Stimulated activated effector memory CD8-positive, alpha-beta T cell treated with anti-CD3 and anti-CD28 coated beads, Interleukin-12 subunit alpha, Interleukin-12 subunit beta, amount 100 ng/mL, for 72 hours (primary cell): Measurements from ENCODE around the gene DOK5.

Source experiments
- ATAC-seq: fragments of 150-1000 bp; cut with Tn5 transposase; 2 replicates; pipeline ENCODE4 v1.10.0; 2021
- DNase-seq, 2 donors: peaks; one replicate each; pipeline ENCODE4 v3.0.0; 2021 to 2022; ENCODE audit warnings: low spot score in 2 of 2
- H3K27ac Mint-ChIP-seq: one replicate; pipeline ENCODE4 v1.8.0; 2022; ENCODE audit warnings: mild to moderate bottlenecking, mixed read lengths
- H3K36me3 Mint-ChIP-seq: one replicate; pipeline ENCODE4 v1.8.0; 2022; ENCODE audit warnings: mild to moderate bottlenecking, mixed read lengths
- H3K4me1 Mint-ChIP-seq: one replicate; pipeline ENCODE4 v1.8.0; 2022; ENCODE audit warnings: mixed read lengths
- H3K4me3 Mint-ChIP-seq: one replicate; pipeline ENCODE4 v1.8.0; 2022; ENCODE audit warnings: mild to moderate bottlenecking, mixed read lengths
- H3K9me3 Mint-ChIP-seq: one replicate; pipeline ENCODE4 v1.8.0; 2022; ENCODE audit warnings: mixed read lengths

The DOK5 gene

DNA sequence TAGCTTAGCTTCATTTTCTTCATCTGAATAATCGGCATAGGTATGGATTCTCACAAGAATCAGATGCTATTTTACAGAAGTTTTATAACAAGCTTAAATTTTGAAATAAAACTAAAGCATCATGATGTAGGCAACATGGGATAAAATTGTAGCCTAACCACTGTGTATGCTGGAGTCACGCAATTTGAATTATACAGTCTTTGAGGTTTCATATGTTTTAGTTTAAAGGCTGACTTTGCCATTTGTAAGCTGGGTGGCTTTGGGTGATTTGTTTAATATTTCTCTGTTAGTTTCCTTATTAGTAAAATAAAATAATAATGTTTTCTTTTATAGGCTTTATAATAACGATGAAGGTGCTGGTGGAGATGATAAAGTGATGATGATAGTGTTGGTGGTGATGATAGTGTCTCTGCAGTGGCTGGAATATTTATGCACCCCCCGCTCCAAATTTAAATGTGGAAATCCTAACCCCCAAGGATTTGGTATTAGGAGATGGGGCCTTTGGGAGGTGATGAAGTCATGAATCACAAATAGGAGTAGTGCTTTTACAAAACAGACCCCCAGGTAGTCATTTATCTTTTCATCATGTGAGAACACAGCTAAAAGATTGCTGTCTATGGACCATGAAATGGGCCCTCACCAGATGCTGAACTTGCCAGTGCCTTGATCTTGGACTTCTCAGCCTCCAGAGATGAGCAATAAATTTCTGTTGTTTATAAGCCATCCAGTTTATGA lies 42.0 kb downstream of the DOK5 start:
- no peak overlapping the region for H3K4me3 Mint-ChIP-seq
- no peaks in the 10 kb centered on the region for H3K4me1 Mint-ChIP-seq

DNA sequence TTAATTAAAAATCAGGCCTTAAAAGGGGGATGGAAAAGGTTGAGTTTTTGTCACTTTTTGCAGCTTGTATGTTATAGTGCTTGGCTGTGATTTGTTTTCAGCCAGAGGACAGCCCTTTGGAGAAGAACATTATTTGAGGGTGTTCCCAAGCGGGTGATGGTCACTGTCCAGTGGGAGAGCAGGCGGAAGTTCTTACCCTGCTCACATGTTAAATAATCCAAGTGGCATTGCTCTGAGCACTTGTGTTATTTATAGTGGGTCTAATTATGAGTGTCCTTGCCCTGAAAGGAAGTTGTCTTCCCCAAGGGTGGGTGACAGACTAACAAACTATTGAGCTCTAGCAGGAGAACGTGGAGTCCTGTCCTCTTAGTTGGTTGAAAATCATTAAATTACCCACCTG lies 49.5 kb downstream of the DOK5 start:
- Mint-ChIP-seq H3K9me3 (peaks cover 5% of the 10 kb centered on the region), H3K4me1 (no peaks in the 10 kb centered on the region), H3K4me3 (no peak overlapping the region), H3K27ac (no peak overlapping the region), H3K36me3 (no peaks in the 10 kb centered on the region)
- no peak for ATAC-seq
- DNase-seq, result no peak

More for the DNA sequence above, 42.0 kb downstream of the DOK5 start:
- ATAC-seq, result no peak
- H3K27ac Mint-ChIP-seq, result no peak overlapping the region
- DNase-seq, result no peak
- H3K36me3 Mint-ChIP-seq, result no peaks in the 10 kb centered on the region
- peaks cover 5% of the 10 kb centered on the region for H3K9me3 Mint-ChIP-seq

DNA sequence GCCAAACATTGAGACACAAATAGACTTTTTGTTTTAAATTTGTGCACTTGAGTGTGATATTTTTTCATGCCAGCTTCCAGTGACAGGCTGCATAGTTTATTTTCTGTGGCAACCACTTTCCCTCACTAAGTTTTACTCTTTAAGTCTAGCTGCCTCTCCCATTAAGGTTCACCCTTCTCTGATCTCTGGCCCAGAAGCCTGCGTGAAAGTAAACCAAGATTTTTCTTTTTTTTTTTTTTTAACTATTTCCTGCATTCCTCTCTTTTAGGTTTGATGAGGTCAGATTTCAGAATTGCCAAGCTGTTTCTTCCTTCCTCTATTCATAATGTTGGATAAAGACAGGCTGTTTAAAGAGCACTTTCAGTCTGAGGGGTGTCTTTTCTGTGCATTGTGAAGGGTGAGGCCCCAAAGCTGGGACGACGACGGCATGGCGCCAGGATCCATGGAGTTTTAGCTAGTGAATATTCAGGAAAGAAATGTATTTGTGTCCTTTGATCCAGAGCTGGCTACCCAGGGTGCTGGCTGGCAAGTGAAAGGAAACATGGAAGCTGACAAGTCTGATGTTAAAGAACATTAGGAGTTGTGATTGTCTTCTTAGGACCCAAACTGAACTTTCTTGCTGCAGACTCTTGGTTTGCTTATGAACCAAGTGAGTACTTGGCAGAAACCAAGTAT lies 50.7 kb downstream of the DOK5 start:
- H3K4me1 Mint-ChIP-seq, result no peaks in the 10 kb centered on the region
- H3K36me3 Mint-ChIP-seq, result no peaks in the 10 kb centered on the region

DNA sequence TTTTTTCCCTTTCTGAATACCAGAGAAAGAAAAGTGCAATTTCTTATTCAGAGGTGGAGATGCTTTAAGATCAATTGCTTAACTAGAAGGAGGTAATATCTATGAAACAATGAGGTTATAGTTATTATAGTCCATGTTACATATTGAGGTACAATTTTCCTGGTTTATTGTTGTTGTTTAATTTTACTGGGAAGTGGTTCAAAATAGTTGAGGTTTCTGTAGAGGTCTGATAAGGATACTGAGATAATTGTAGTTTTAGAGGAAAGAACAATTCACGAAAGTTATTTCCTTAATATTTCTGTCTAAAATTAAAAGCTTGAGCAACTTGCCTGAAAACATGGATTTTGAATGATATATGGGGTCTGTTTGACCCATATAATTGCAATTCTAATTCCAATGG lies 51.4 kb downstream of the DOK5 start:
- H3K27ac Mint-ChIP-seq, result no peak overlapping the region
- H3K36me3 Mint-ChIP-seq, result no peaks in the 10 kb centered on the region
- DNase-seq, result no peak
- H3K9me3 Mint-ChIP-seq, result peaks cover 4% of the 10 kb centered on the region
- H3K4me3 Mint-ChIP-seq, result no peak overlapping the region
- H3K4me1 Mint-ChIP-seq, result no peaks in the 10 kb centered on the region
- no peak for ATAC-seq

More for the DNA sequence above, 50.7 kb downstream of the DOK5 start:
- Mint-ChIP-seq H3K9me3 (peaks cover 4% of the 10 kb centered on the region), H3K4me3 (no peak overlapping the region), H3K27ac (no peak overlapping the region)
- ATAC-seq, result no peak
- no peak for DNase-seq

DNA sequence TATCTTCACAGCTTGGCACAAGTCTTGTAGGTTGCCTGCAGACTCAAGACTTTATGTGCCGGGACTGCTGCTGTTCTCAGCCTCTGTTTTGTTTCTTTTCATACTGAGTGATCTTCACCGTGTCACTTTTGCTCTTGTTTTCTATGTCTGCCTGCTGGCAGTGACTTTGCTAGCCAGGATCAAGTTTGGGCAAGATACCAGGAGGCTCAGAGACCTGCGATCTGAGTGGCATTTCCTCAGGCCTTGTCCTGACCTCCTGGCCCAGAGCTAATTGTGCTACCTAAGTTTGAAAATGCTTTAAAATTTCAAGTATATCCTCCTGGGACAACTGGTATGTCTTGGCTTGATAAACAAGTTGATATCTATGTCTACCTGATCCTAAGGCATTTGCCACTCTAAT lies 57.2 kb downstream of the DOK5 start:
- DNase-seq (no peak), ATAC-seq (no peak)
- H3K4me1 Mint-ChIP-seq, result no peaks in the 10 kb centered on the region
- H3K36me3 Mint-ChIP-seq, result no peaks in the 10 kb centered on the region
- H3K4me3 Mint-ChIP-seq, result no peak overlapping the region
- peaks cover 4% of the 10 kb centered on the region for H3K9me3 Mint-ChIP-seq
- no peak overlapping the region for H3K27ac Mint-ChIP-seq

DNA sequence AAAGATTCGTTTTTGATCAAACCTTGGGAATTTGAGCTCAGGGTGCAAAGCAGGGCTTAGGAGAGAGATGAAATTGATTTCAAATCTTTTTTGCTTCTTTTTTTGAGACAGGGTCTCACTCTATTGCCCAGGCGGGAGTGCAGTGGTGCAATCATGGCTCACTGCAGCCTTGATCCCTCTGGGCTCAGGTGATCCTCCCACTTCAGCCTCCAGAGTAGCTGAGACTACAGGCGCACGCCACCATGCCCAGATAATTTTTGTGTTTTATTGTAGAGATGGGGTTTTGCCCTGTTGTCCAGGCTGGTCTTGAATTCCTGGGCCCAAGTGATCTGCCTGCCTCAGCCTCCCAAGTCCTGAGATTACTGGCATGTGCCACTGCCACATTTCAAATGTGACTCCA lies 58.7 kb downstream of the DOK5 start:
- no peaks in the 10 kb centered on the region for H3K36me3 Mint-ChIP-seq
- no peak for DNase-seq
- no peak overlapping the region for H3K4me3 Mint-ChIP-seq
- H3K4me1 Mint-ChIP-seq, result no peaks in the 10 kb centered on the region
- no peak overlapping the region for H3K27ac Mint-ChIP-seq
- peaks cover 8% of the 10 kb centered on the region for H3K9me3 Mint-ChIP-seq
- ATAC-seq, result no peak

DNA sequence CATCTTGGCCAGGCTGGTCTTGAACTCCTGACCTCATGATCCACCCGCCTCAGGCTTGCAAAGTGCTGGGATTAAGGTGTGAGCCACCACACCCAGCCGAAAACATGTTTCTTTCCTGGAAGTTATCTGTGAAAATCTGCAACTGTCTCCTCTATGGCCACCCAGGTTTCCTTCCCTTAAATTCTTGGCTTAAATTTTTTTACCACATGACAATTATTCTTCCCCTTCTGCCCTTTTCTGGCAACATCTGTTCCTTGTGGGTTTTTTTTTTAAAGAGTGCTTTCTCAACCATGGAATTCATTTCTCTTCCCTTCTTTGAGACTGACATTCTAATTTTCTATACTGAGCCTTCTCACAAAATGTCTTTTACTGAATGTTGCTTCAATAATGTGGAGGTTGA lies 59.6 kb downstream of the DOK5 start:
- Mint-ChIP-seq H3K4me3 (no peak overlapping the region), H3K9me3 (peaks cover 8% of the 10 kb centered on the region), H3K27ac (no peak overlapping the region), H3K36me3 (no peaks in the 10 kb centered on the region), H3K4me1 (no peaks in the 10 kb centered on the region)
- ATAC-seq (no peak), DNase-seq (no peak)

DNA sequence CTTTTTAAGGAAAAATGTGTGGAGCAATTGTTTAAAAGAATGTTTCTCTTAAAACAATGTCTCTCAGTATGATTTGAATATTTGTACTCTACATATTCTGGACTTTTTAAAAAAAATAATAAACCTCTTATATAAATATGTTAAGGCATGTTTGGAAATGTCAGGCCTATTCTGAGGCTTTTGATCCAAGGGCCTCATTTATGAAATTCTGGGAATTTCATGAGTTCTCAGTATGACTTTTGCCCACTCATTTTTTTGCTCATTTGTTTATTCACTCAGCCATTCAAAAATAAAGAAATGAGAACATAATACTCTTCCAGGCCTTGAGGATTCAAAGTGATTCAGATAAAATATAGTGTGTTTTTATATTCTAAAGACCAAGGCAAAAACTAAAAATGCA lies 60.4 kb downstream of the DOK5 start:
- Mint-ChIP-seq H3K4me3 (no peak overlapping the region), H3K36me3 (no peaks in the 10 kb centered on the region)

DNA sequence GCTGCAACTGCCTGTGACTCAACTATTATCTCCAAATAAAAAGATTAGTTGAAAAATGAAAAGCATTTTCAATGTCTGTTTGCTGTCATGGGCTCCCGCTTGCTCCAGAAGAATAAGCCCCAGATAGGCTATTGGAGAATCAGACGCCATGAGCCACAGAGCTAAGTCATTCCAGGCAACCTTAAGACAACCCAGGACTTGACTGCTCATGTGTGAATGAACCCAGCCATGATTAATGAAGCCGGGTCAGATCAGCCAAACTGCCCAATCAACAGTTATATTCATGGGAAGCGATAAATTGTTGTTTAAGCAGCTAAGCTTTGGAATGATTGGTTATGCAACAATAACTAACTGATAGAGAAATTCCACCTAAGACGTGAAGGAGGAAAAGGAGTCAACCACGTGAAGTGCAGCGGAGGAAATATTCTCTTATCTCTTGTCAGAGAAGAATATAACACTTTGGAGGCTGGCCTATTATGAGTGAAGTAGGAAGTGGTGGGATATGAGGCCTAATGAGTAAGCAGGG lies 64.2 kb downstream of the DOK5 start:
- peaks cover 6% of the 10 kb centered on the region for H3K9me3 Mint-ChIP-seq

More for the DNA sequence above, 60.4 kb downstream of the DOK5 start:
- DNase-seq (no peak), ATAC-seq (no peak)
- H3K27ac Mint-ChIP-seq, result no peak overlapping the region
- peaks cover 7% of the 10 kb centered on the region for H3K9me3 Mint-ChIP-seq
- no peaks in the 10 kb centered on the region for H3K4me1 Mint-ChIP-seq

DNA sequence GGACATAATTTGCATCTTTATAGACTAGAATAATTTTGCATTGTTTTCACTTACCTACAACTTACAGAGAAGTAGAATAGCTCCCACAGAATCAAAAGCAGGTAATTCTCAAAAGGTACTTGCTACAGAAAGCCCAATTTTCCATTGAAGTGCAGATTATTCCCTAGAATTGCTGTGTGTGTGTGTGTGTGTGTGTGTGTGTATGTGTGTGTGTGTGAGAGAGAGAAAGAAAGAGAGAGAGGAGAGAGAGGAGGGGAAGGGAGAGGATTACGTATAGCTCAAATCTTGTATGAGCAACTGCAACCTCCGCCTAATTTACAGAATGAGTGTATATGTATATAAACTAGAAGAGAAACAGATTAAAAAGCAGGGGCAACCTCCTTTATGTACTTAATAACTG lies 68.0 kb downstream of the DOK5 start:
- Mint-ChIP-seq H3K4me1 (no peaks in the 10 kb centered on the region), H3K9me3 (peaks cover 3% of the 10 kb centered on the region), H3K36me3 (no peaks in the 10 kb centered on the region), H3K4me3 (no peak overlapping the region), H3K27ac (no peak overlapping the region)
- DNase-seq (no peak), ATAC-seq (no peak)

More for the DNA sequence above, 64.2 kb downstream of the DOK5 start:
- H3K4me1 Mint-ChIP-seq, result no peaks in the 10 kb centered on the region
- H3K36me3 Mint-ChIP-seq, result no peaks in the 10 kb centered on the region
- DNase-seq, result no peak
- H3K4me3 Mint-ChIP-seq, result no peak overlapping the region
- no peak for ATAC-seq
- no peak overlapping the region for H3K27ac Mint-ChIP-seq

DNA sequence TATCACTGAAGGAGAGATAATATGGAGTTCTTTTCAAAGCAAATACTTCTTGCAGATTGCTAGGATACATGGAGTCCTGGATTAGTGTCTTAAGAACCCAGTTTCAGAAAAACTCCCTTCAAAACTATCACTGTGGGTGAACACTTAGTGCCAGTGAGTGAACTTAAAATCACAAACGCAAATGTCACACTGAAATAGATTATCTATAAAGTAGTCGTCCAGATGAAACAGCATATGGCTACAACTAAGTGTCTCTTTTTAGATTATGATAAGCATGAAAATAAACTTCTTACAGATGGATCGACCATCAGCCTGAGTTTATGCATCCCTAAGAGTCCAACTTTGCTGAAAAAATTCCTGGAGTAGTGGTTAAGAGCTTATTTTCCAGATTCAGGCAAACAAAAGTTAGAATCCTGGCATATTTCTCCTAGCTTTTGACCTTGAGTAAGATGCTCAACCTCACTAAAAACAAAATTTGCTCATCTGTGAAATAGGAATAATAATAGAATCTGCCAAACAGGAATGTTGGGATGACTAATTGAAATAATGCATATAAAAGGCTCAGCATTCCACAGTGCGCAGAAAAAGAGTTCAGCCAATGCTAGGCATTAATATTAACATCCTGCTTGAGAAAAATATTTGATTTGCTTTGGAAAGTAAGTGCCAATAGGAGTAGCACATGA lies 70.4 kb downstream of the DOK5 start:
- Mint-ChIP-seq H3K4me1 (no peaks in the 10 kb centered on the region), H3K9me3 (peaks cover 2% of the 10 kb centered on the region), H3K4me3 (no peak overlapping the region), H3K36me3 (no peaks in the 10 kb centered on the region), H3K27ac (no peak overlapping the region)
- DNase-seq (no peak), ATAC-seq (no peak)

DNA sequence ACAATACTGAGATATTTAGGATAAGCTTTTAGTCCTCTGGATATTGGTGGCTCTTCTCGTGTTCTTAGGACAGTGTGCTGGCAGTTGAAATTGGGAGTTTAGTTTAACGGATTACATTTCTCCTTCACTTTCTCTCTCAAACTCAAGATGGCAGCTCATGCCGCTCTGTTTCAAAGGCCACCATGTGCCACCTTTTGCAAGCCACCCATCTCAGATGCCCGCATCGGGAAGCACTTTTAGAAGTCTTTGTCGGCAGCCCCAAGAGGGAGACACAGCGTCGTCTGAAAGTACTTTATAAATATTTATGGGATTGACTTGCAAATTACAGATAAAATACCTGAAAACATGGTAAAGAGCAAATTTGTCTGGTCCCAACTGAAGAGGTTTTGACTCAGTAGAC lies 73.5 kb downstream of the DOK5 start:
- ATAC-seq (no peak), DNase-seq (no peak)

DNA sequence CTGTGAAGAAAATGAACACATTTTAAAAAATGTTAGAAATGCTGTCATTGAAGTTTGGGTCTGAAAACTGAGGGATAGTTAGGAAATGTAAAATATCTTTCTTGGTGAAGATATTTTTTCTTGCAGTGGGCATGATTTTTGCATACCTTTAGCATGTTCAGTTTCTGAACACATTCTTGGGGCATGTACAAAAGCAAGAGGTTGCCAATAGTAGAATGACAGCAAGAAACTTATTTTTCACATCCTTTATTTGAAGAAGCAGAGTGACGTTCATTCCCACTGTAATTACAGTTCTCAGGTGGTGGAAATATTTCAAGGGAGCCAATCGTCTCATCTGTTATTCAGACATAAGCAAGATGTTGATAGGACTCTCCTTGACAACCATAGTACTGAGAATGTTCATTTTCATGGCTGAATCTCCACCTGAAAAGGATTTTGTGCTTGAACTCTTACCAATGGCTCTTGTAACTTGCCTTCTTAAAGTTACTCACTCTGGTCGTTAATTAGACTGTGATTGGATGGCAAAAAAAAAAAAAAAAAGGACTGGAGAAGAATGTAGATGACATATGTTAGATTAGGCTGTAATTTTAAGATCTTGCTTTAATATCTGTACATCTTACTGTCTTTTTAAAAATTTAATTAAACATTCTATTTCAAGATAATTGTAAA lies 74.4 kb downstream of the DOK5 start:
- ATAC-seq (no peak), DNase-seq (no peak)
- Mint-ChIP-seq H3K4me3 (no peak overlapping the region), H3K9me3 (no peaks in the 10 kb centered on the region), H3K4me1 (no peaks in the 10 kb centered on the region), H3K36me3 (no peaks in the 10 kb centered on the region), H3K27ac (no peak overlapping the region)

More for the DNA sequence above, 73.5 kb downstream of the DOK5 start:
- H3K4me1 Mint-ChIP-seq, result no peaks in the 10 kb centered on the region
- H3K36me3 Mint-ChIP-seq, result no peaks in the 10 kb centered on the region
- no peak overlapping the region for H3K4me3 Mint-ChIP-seq
- H3K9me3 Mint-ChIP-seq, result no peaks in the 10 kb centered on the region
- H3K27ac Mint-ChIP-seq, result no peak overlapping the region

DNA sequence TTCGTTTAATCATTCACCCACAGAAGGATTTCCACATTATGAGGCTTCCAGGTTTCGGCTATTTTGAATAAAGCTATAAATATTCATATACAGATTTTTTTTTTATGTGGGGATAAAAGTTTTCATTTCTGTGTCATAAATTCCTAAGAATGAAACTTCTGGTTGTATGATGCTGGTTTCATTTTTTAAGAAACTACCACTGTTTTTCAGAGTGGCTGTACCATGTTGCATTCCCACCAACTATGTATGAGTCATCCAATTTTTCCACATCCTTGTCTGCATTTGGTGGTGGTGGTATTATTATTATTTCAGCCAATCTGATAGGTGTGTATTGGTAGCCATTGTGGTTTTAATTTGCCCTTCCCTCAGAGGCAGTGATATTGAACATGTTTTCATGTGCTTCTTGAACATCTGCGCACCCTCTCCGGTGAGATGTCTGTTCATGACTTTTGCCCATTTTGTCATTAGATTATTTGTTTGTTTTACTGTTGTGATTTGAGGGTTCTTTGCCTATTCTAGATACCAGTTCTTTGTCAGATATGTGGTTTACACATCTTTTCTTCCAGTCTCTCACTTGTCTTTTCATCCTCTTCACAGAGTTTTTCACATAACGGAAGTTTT lies 75.5 kb downstream of the DOK5 start:
- H3K27ac Mint-ChIP-seq, result no peak overlapping the region
- no peak for ATAC-seq
- no peaks in the 10 kb centered on the region for H3K9me3 Mint-ChIP-seq
- H3K4me3 Mint-ChIP-seq, result no peak overlapping the region
- no peak for DNase-seq
- no peaks in the 10 kb centered on the region for H3K36me3 Mint-ChIP-seq
- H3K4me1 Mint-ChIP-seq, result no peaks in the 10 kb centered on the region

DNA sequence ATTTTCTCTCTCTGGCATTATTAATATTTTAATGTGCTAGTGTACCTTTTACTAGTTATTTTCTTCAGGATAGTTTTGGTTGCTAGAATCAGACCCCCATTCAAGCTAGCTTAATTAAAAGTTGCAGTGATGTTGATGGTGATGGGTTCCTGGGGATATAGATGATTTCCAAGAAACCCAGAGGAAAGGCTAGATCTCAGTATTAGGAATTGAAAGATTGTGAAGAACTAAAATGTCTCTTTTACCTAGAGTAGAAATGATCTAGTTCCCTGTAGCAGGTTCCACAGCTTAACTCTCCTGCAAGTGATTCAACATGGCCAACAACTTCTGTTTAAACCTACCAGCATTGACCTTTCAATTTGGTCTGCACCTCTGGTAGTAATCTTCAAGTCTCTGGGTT lies 78.6 kb downstream of the DOK5 start:
- Mint-ChIP-seq H3K36me3 (no peaks in the 10 kb centered on the region), H3K4me3 (no peak overlapping the region), H3K9me3 (peaks cover 4% of the 10 kb centered on the region), H3K4me1 (no peaks in the 10 kb centered on the region), H3K27ac (no peak overlapping the region)
- DNase-seq, result no peak
- no peak for ATAC-seq
